ENCODE results near the gene PACS1.
A peak's percentile ranks its signal among the peaks of the same experiment; 100 is the strongest.

The PACS1 gene

DNA sequence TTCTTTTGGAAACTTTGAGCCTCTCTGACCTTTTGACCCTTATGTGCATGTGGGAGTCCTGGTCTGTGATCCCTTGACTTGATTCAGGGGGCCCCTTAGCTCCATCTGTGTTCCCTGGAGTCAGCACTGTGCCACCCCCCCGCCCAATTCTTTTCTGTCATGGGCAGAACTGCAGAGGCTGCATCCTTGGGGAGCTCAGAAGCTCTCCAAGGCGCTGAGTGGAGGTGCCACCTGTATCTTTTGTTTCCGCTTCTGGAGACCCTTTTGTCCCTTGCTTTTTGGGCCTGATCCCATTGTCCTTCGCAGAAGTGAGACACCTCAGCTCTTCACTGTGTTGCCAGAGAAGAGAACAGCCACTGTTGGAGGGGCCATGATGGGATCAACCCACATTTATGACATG, 2.4 kb upstream of the PACS1 start:
- H3K27ac ChIP-seq: peak overlapping the region; percentile 95
- DNase-seq (ENCODE audit: low spot score): no peak
- TF ChIP-seq, protein P1, sequence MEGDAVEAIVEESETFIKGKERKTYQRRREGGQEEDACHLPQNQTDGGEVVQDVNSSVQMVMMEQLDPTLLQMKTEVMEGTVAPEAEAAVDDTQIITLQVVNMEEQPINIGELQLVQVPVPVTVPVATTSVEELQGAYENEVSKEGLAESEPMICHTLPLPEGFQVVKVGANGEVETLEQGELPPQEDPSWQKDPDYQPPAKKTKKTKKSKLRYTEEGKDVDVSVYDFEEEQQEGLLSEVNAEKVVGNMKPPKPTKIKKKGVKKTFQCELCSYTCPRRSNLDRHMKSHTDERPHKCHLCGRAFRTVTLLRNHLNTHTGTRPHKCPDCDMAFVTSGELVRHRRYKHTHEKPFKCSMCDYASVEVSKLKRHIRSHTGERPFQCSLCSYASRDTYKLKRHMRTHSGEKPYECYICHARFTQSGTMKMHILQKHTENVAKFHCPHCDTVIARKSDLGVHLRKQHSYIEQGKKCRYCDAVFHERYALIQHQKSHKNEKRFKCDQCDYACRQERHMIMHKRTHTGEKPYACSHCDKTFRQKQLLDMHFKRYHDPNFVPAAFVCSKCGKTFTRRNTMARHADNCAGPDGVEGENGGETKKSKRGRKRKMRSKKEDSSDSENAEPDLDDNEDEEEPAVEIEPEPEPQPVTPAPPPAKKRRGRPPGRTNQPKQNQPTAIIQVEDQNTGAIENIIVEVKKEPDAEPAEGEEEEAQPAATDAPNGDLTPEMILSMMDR (conservative IDR thresholded peaks at IDR 0.05; ENCODE audit: low read depth): no peak
- CTCF ChIA-PET: interaction anchor here (0.7 to 3.5 kb wide), 10 partner anchors 9 to 102 kb away, joined by 3 to 32 read pairs (median 3); partner anchors contain the start of genes CST6 and SF3B2
- POLR2A ChIA-PET (ENCODE audit: low non-redundant PET): interaction anchor here (1.2 kb wide), 1 partner anchor 15 kb away, joined by 4 read pairs; the partner anchor contains the start of gene SF3B2

DNA sequence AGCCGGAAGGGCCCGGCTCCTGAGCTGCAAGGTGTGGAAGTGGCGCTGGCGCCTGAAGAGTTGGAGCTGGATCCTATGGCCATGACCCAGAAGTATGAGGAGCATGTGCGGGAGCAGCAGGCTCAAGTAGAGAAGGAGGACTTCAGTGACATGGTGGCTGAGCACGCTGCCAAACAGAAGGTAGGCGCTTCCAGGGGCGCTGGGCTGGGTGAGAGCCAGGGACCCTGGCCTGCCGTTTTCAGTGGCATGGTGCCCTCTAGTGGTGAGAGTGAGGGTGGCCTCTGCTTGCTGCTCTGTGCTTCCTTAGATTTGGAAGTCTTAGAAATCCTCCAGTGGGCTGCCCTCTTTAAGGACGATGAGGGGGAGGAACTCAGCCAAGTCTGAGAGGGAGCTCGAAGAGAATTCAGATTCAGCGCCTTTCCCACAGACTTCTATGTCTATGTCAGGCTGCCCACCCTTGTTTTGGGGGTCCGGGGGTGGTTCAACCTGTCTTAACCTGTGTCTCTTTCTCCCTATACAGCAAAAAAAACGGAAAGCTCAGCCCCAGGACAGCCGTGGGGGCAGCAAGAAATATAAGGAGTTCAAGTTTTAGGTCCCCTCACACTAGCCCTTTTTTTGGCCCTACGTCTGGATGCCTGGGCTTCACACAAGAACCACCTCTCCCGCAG, 1.8 kb upstream of the PACS1 start:
- DNase-seq (ENCODE audit: low spot score): peak; percentile 62
- peak overlapping the region; percentile 95 for H3K27ac ChIP-seq
- TF ChIP-seq, protein P1 (conservative IDR thresholded peaks at IDR 0.05; ENCODE audit: low read depth): peak; percentile 89
- ChIA-PET POLR2A (ENCODE audit: low non-redundant PET) (interaction anchor here (0.5 to 1.2 kb wide), 2 partner anchors 16 to 174 kb away, joined by 3 to 4 read pairs; partner anchors contain the start of gene SF3B2), CTCF (interaction anchor here (0.6 to 3.5 kb wide), 18 partner anchors 8 to 401 kb away, joined by 3 to 32 read pairs (median 3); partner anchors contain the start of genes CST6 and SF3B2)

DNA sequence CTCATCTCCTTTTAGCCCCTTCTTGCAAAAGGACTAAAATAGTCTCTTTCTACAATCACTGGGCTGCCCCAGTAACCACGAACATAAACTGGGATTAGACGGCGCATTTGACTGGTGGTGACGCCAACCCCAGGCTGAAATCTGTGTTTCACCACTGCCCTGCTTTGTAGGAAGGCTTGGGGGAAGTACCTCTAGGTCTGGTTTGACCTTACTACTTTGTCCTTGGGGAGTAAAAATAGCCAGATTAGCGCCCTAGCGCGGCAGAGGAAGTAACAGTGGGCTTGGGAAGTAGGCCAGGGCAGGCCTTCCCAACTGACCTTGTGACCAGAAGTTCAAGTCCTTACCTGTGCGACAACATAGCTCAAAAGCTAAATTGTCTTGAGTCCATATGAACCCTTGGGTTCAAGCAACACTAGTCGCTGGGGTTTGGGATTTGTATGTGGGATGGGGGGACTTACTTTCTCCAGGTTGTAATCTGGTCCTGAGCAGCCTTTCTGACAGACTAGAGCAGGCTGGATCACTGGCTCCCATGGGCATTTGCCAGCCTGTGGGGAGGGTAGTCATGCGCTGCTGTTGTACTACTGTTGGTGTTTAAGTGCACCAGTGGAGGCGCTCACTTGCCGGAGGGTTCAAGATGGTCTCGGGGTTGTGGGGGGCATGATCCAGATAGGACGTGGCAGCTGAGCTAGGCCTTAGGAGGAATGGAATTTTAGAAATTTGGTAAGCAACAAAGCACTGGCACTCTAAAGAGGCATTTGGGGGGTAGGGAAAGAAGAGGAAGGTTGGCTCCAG, 953 bp upstream of the PACS1 start:
- POLR2A ChIA-PET (ENCODE audit: low non-redundant PET): interaction anchor here (0.5 to 1.2 kb wide), 2 partner anchors 17 to 175 kb away, joined by 3 to 4 read pairs; partner anchors contain the start of gene SF3B2
- DNase-seq (ENCODE audit: low spot score): no peak
- TF ChIP-seq, protein P1 (conservative IDR thresholded peaks at IDR 0.05; ENCODE audit: low read depth): no peak
- CTCF ChIA-PET: interaction anchor here (0.6 to 3.5 kb wide), 10 partner anchors 11 to 402 kb away, joined by 3 to 32 read pairs (median 3); partner anchors contain the start of gene SF3B2
- peak overlapping the region; percentile 95 for H3K27ac ChIP-seq

DNA sequence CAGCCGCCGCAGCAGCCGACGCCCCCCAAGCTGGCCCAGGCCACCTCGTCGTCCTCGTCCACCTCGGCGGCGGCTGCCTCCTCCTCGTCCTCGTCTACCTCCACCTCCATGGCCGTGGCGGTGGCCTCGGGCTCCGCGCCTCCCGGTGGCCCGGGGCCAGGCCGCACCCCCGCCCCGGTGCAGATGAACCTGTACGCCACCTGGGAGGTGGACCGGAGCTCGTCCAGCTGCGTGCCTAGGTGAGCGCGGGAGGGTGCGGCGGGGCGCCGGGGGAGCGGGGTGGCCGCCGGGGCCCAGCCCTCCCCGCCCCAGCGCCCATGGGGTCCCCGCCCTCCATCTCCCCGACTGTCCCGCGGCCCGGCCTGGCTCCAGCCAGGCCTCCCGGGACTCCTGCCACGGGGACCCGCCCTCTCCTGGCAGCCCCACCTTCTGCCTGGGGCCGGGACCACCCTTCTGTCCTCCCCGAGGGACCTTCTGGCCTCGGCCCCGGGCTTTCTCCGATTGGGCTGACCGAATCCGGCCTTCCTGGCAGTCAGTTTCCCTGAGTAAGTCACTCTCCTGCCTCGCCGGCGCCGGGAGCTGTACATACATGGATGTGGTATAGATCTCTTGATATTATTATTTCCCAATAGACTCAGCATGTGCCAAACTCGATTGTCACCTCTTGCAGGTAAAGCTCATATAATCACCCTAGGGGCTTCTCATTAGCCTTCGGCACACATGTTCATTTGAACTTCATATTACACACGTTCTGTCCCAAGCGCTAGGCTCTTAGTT, 720 bp downstream of the PACS1 start:
- peak overlapping the region; percentile 95 for H3K27ac ChIP-seq
- POLR2A ChIA-PET (ENCODE audit: low non-redundant PET): interaction anchor here (0.6 kb wide), 1 partner anchor 65 kb away, joined by 3 read pairs; no protein-coding TSS in a partner anchor
- TF ChIP-seq, protein P1 (conservative IDR thresholded peaks at IDR 0.05; ENCODE audit: low read depth): no peak
- peak; percentile 31 for DNase-seq (ENCODE audit: low spot score)
- CTCF ChIA-PET: interaction anchor here (1.0 kb wide), 1 partner anchor 151 kb away, joined by 4 read pairs; no protein-coding TSS in a partner anchor

DNA sequence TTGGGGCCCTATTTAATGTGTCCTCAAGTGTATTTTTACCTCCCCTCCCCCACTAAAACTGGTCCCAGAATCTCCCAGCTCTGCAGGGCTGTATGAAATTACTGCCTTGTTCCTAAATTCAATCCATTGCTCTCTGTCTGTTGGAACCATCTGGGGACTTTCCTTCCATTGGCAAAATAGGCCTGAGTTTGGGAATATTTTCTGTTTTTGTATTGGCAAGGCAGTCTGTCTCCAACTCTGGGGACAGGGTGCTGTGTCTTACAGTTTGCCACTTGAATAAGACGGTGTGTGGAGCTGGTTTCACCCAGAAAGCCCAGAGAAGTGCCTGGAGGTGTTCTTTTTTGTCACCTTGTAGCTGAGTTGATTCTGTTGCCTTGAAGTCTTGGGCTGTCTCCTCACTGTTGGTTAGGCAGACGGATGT, 1.3 kb downstream of the PACS1 start:
- CTCF ChIA-PET: interaction anchor here (1.0 kb wide), 1 partner anchor 151 kb away, joined by 4 read pairs; no protein-coding TSS in a partner anchor
- DNase-seq (ENCODE audit: low spot score): no peak
- TF ChIP-seq, protein P1 (conservative IDR thresholded peaks at IDR 0.05; ENCODE audit: low read depth): no peak
- peak overlapping the region; percentile 95 for H3K27ac ChIP-seq
- POLR2A ChIA-PET (ENCODE audit: low non-redundant PET): no interaction called here
